BLaER1 (cell line): ENCODE results near the gene TAAR9.
"Not testable (repeated sequence)": the region's sequence is repeated elsewhere in the genome, so short reads cannot be mapped to it uniquely, and the experiment has no call there.

ENCODE experiments used
- H3K27ac ChIP-seq: shearing (Covaris generic); formaldehyde crosslinking; 2 replicates; pipeline ENCODE4 v1.8.1; 2022
- H3K27me3 ChIP-seq: shearing (Covaris generic); formaldehyde crosslinking; 2 replicates; pipeline ENCODE4 v1.8.1; 2022
- H3K36me3 ChIP-seq: shearing (Covaris generic); formaldehyde crosslinking; 2 replicates; pipeline ENCODE4 v1.8.1; 2022
- H3K4me1 ChIP-seq: shearing (Covaris generic); formaldehyde crosslinking; 2 replicates; pipeline ENCODE4 v1.8.1; 2022
- H3K4me2 ChIP-seq: shearing (Covaris generic); formaldehyde crosslinking; 2 replicates; pipeline ENCODE4 v1.8.1; 2022
- H3K4me3 ChIP-seq: shearing (Covaris generic); formaldehyde crosslinking; 2 replicates; pipeline ENCODE4 v1.8.1; 2022
- H3K9ac ChIP-seq: shearing (Covaris generic); formaldehyde crosslinking; 2 replicates; pipeline ENCODE4 v1.8.1; 2022
- H3K9me3 ChIP-seq: shearing (Covaris generic); formaldehyde crosslinking; 2 replicates; pipeline ENCODE4 v1.8.1; 2022
- H4K20me1 ChIP-seq: shearing (Covaris generic); formaldehyde crosslinking; 2 replicates; pipeline ENCODE4 v1.8.1; 2022
- Cebpa-rat ChIP-seq: shearing (Covaris generic); IDR thresholded peaks from 2 replicates; pipeline ENCODE4 v1.8.1; 2022

TAAR9 gene

DNA sequence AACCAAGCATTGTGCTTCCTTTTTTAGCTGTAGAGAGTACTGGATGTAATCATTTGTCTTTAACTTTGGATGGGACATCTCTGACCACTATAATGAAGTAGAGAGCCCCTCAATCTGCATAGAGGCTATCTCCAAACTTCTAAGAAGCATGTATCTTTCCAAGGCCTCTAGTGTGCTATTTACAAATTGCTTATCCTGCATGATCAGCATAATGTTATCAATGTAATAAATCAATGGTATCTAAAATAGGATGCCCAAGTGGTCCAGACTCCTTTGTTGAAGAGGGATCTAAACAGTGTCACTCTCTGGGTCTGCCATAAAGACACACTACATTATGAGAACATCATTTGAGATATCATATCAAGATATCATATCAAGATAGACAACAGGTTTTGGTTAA is 6.7 kb downstream of the TAAR9 start:
- Histone ChIP-seq H3K27ac (no peak overlapping the region), H3K9me3 (no peaks in the 10 kb centered on the region), H4K20me1 (no peaks in the 10 kb centered on the region), H3K9ac (no peak overlapping the region), H3K4me3 (no peak overlapping the region), H3K36me3 (no peaks in the 10 kb centered on the region), H3K4me1 (no peaks in the 10 kb centered on the region), H3K27me3 (no peaks in the 10 kb centered on the region), H3K4me2 (no peak overlapping the region)
- no peak for TF ChIP-seq Cebpa-rat

DNA sequence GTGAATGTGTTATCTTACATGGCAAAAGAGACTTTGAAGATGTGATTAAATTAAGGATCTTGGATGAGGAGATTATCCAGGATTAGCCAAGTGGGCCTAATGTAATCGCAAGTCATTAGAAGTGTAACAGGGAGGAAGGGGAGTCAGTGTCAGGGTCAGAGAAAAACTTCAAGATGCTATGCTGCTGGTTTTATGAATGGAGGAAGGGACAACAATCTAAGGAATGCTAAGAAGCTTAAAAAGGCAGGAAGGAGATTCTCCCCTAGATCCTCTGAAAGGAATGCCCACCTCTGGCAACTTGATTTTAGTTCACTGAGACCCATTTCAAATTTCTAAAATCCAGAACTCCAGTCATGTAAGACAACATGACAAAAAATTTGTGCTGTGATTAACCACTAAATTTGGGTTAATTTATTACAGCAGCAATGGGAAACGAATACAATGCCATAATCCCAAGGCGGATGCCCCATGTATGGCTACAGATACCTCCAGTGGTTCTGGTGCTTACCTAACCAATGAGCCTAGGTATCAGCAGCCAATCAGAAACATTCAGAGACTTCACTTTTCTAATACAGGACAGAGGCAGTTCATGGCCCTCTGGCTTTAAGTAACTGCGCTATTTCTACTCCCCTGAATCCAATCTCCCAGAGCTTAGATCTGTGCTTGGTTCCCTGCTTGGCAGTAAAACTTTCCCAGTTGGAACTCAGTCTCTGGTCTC is 10.8 kb downstream of the TAAR9 start:
- no peak overlapping the region for H3K4me3 ChIP-seq
- no peak overlapping the region for H3K4me2 ChIP-seq
- no peak for TF ChIP-seq Cebpa-rat
- no peaks in the 10 kb centered on the region for H3K9me3 ChIP-seq
- H3K4me1 ChIP-seq = no peaks in the 10 kb centered on the region
- no peaks in the 10 kb centered on the region for H4K20me1 ChIP-seq
- no peaks in the 10 kb centered on the region for H3K36me3 ChIP-seq
- no peak overlapping the region for H3K27ac ChIP-seq
- H3K27me3 ChIP-seq = no peaks in the 10 kb centered on the region
- no peak overlapping the region for H3K9ac ChIP-seq

DNA sequence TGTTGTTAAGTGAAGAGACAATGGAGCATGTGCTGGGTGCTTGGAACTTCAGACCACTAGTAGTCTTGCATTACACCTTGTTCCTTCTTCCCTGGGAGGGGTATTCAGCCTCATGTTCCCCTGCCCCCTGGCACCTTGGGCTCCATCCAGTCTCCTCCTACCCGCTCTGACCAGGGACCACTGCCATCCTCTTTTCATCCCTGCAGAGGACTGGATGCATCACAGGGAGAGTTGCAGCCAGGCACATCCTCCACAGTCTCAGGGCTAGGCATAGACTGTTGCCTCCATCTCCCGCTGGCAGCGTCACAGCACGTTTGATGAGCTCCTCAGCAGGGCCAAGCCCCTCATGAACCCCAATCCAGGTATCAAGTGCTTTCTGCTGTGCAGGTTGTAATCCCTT is 13.1 kb downstream of the TAAR9 start:
- Histone ChIP-seq H3K9me3 (no peaks in the 10 kb centered on the region), H3K27ac (no peak overlapping the region), H4K20me1 (no peaks in the 10 kb centered on the region), H3K9ac (no peak overlapping the region), H3K4me2 (no peak overlapping the region), H3K27me3 (no peaks in the 10 kb centered on the region), H3K4me1 (no peaks in the 10 kb centered on the region), H3K36me3 (no peaks in the 10 kb centered on the region), H3K4me3 (no peak overlapping the region)
- no peak for TF ChIP-seq Cebpa-rat

DNA sequence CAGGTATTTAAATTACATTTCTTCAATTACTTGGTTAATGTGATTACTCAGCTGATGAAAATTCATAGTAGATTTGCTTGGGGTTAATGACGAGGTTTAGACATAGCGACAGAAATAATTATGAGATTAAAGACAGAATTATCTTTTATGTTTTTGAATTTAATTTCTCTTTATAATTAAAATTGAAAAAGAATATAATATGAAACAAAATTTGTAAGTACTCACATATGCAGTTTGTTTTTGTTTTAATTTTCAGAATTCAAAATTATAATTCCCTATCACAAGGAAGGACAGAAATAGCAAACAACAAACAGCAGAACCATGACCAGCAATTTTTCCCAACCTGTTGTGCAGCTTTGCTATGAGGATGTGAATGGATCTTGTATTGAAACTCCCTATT is 14.3 kb downstream of the TAAR9 start, which contains the start of gene TAAR8:
TSS of gene TAAR8 (plus strand) at position 301 of the 400 bp plus-strand sequence. CDS start at position 322, 21 bp downstream.
- H4K20me1 ChIP-seq = no peaks in the 10 kb centered on the region
- H3K4me2 ChIP-seq = no peak within 1 kb of the TSS
- no peaks in the 10 kb centered on the region for H3K27me3 ChIP-seq
- H3K9ac ChIP-seq = no peak within 1 kb of the TSS
- no peaks in the 10 kb centered on the region for H3K9me3 ChIP-seq
- H3K27ac ChIP-seq = no peak within 1 kb of the TSS
- no peak within 1 kb of the TSS for H3K4me3 ChIP-seq
- H3K4me1 ChIP-seq = no peaks in the 10 kb centered on the region
- H3K36me3 ChIP-seq = no peaks in the 10 kb centered on the region
- TF ChIP-seq Cebpa-rat = no peak

DNA sequence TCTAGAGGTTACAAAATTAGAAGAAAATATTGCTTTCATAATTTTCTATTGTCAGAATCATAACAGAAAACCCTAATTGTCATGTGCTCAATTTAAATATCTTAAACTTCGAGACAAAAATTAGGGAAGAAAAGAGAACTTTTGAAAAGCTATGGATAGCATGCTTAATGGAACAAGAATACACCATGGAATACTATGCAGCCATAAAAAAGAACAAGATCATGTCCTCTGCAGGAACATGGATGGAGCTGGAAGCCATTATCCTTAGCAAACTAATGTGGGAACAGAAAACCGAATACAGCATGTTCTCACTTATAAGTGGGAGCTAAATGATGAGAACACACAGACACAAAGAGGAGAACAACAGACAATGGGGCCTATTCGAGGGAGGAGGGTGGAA is 22.0 kb downstream of the TAAR9 start:
- not testable (repeated sequence) for H3K9me3 ChIP-seq, H3K27ac ChIP-seq, H3K4me3 ChIP-seq, H3K4me2 ChIP-seq, H3K36me3 ChIP-seq, H4K20me1 ChIP-seq, H3K4me1 ChIP-seq, H3K9ac ChIP-seq, H3K27me3 ChIP-seq

DNA sequence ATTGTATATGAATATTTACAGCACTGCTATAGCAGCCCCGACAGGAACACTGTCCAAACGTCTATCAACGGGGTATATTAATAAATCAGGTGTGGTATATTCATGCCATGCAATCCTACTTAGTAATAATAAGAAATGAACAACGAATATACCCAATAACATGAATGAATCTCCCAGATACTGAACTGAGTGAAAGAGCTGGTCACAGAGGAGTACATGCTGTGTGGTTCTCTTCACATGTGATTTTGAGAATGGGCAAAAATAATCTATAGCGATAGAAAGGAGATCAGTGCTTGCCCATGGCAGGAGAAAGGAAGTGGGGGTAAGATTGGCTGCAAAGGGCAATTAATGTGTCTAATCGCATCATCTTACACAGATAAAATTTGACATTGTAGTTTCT is 28.3 kb downstream of the TAAR9 start:
- Histone ChIP-seq H3K4me3 (no peak overlapping the region), H4K20me1 (no peaks in the 10 kb centered on the region), H3K9me3 (no peaks in the 10 kb centered on the region), H3K4me1 (no peaks in the 10 kb centered on the region), H3K4me2 (no peak overlapping the region), H3K36me3 (no peaks in the 10 kb centered on the region), H3K27ac (no peak overlapping the region), H3K27me3 (no peaks in the 10 kb centered on the region), H3K9ac (no peak overlapping the region)
- no peak for TF ChIP-seq Cebpa-rat

DNA sequence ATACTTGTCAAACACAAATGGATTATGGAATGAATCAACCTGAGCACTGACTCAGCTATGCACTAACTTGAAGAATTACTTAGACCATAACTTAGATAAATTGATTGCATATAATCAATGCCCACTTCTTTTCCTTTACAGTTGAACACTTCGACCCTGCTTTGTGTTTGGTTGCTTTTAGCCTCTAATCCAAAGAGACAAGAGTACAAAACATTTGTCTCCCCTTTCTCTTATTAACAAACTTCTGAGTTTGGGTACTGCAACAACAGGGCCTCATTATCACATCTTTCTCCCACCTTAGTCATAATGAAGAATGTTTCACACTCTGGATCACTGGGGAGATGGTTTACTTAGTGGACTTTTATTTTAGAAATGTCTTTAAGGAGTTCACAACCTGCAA is 29.5 kb downstream of the TAAR9 start:
- Histone ChIP-seq H3K4me1 (no peaks in the 10 kb centered on the region), H3K36me3 (no peaks in the 10 kb centered on the region), H3K27me3 (no peaks in the 10 kb centered on the region), H4K20me1 (no peaks in the 10 kb centered on the region), H3K27ac (no peak overlapping the region), H3K4me2 (no peak overlapping the region), H3K4me3 (no peak overlapping the region), H3K9me3 (no peaks in the 10 kb centered on the region), H3K9ac (no peak overlapping the region)
- TF ChIP-seq Cebpa-rat = no peak

DNA sequence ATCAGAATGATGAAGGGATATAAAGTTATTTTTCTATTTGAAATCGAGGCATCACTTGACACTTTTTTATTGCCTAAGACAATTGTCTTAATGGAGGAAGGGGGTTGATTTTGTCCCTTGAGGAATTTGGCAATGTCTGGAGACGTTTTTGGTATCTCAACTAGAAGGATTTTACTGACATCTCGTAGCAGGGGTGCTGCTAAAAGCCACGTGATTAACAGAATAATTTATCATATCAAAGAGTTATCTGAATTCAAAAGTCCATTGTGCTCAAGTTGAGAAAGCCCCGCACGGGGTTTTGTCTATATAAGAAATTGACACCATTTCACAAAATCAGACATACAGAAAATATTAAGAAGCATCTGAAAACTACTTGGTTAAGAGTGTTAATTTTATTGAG is 30.5 kb downstream of the TAAR9 start:
- Histone ChIP-seq H3K4me2 (no peak overlapping the region), H3K9me3 (no peaks in the 10 kb centered on the region), H3K27me3 (no peaks in the 10 kb centered on the region), H3K27ac (no peak overlapping the region), H3K4me1 (no peaks in the 10 kb centered on the region), H4K20me1 (no peaks in the 10 kb centered on the region), H3K4me3 (no peak overlapping the region), H3K36me3 (no peaks in the 10 kb centered on the region), H3K9ac (no peak overlapping the region)
- TF ChIP-seq Cebpa-rat = no peak

DNA sequence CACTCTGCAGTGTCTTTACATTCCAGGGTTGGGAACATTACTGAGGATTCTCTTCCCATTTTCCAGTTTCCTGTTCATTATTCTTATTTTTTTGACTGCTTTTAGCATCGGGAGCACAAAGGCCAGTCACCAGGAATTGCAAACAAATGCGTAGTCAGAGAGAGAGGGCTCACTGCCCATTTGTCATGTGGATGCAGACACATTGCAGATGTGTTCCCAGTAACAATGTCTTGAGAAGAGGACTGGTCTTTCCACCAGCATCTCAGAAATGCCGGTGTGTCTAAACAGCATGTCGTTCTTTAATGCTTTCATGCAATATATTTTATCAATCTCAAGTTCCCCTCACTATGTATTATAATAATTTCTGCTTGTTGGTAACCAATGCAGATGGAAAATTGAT is 31.1 kb downstream of the TAAR9 start:
- H3K27ac ChIP-seq = no peak overlapping the region
- H3K4me2 ChIP-seq = no peak overlapping the region
- H4K20me1 ChIP-seq = no peaks in the 10 kb centered on the region
- H3K4me1 ChIP-seq = no peaks in the 10 kb centered on the region
- H3K9me3 ChIP-seq = no peaks in the 10 kb centered on the region
- no peaks in the 10 kb centered on the region for H3K27me3 ChIP-seq
- no peak overlapping the region for H3K4me3 ChIP-seq
- TF ChIP-seq Cebpa-rat = no peak
- no peaks in the 10 kb centered on the region for H3K36me3 ChIP-seq
- no peak overlapping the region for H3K9ac ChIP-seq

DNA sequence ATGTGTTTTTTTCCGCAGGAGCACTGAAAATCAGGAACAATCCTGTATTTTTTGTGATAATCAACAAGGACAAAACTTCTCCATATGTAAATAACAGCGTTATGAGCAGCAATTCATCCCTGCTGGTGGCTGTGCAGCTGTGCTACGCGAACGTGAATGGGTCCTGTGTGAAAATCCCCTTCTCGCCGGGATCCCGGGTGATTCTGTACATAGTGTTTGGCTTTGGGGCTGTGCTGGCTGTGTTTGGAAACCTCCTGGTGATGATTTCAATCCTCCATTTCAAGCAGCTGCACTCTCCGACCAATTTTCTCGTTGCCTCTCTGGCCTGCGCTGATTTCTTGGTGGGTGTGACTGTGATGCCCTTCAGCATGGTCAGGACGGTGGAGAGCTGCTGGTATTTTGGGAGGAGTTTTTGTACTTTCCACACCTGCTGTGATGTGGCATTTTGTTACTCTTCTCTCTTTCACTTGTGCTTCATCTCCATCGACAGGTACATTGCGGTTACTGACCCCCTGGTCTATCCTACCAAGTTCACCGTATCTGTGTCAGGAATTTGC is 32.2 kb downstream of the TAAR9 start, which contains the start of gene TAAR6:
TSS of gene TAAR6 (plus strand) at position 102 of the 557 bp plus-strand sequence. CDS start at position 102, 0 bp downstream.
- no peaks in the 10 kb centered on the region for H3K4me1 ChIP-seq
- no peaks in the 10 kb centered on the region for H3K9me3 ChIP-seq
- H3K36me3 ChIP-seq = no peaks in the 10 kb centered on the region
- TF ChIP-seq Cebpa-rat = no peak
- H3K9ac ChIP-seq = no peak within 1 kb of the TSS
- no peaks in the 10 kb centered on the region for H3K27me3 ChIP-seq
- H3K27ac ChIP-seq = no peak within 1 kb of the TSS
- H4K20me1 ChIP-seq = no peaks in the 10 kb centered on the region
- no peak within 1 kb of the TSS for H3K4me3 ChIP-seq
- no peak within 1 kb of the TSS for H3K4me2 ChIP-seq
